ENCODE results near the gene KRTAP12-1.

GRCh38 chr21:44658541-44658910 lies 23.4 kb downstream of the KRTAP12-1 start:
- TF ChIP-seq CTCF (conservative IDR thresholded peaks at IDR 0.05; ENCODE audit: low read length) (no peak), EZH2phosphoT487 (IDR thresholded peaks at IDR 0.05; ENCODE audit: borderline replicate concordance, low read depth, low read length) (no peak)

Measured in OCI-LY7 (cell line).